Right hindlimb (tissue), 1 donor: Measurements from ENCODE around the gene PDIA5.
"Not testable (repeated sequence)": the region's sequence is repeated elsewhere in the genome, so short reads cannot be mapped to it uniquely, and the experiment has no call there.

Experiments
- DNase-seq: peaks from one replicate; pipeline ENCODE4 v3.0.0-alpha.2; 2018

The PDIA5 gene

GRCh38 chr3:123096126-123096525 lies 29.3 kb downstream of the PDIA5 start:
- peak; percentile 12 for DNase-seq

- DNase-seq = peak; percentile 77
Measured at GRCh38 chr3:123096731-123097130, 29.9 kb downstream of the PDIA5 start.

GRCh38 chr3:123098426-123099330 lies 31.9 kb downstream of the PDIA5 start:
- DNase-seq = peak; percentile 39

GRCh38 chr3:123099331-123100192 lies 32.7 kb downstream of the PDIA5 start:
- DNase-seq = no peak

GRCh38 chr3:123100193-123100776 lies 33.5 kb downstream of the PDIA5 start:
- DNase-seq = no peak

GRCh38 chr3:123102249-123102648 lies 35.4 kb downstream of the PDIA5 start:
- DNase-seq = no peak

GRCh38 chr3:123102826-123103225 lies 36.0 kb downstream of the PDIA5 start:
- no peak for DNase-seq

GRCh38 chr3:123104550-123104949 lies 37.7 kb downstream of the PDIA5 start:
- DNase-seq = no peak

GRCh38 chr3:123105201-123106189 lies 38.7 kb downstream of the PDIA5 start:
- DNase-seq = no peak

GRCh38 chr3:123110282-123110975 lies 43.6 kb downstream of the PDIA5 start:
- DNase-seq = no peak

- no peak for DNase-seq
Measured at GRCh38 chr3:123110976-123111615, 44.3 kb downstream of the PDIA5 start.

GRCh38 chr3:123111640-123112039 lies 44.8 kb downstream of the PDIA5 start:
- no peak for DNase-seq

- no peak for DNase-seq
Measured at GRCh38 chr3:123112232-123112631, 45.4 kb downstream of the PDIA5 start.

GRCh38 chr3:123112656-123113055 lies 45.8 kb downstream of the PDIA5 start:
- not testable (repeated sequence) for DNase-seq

- no peak for DNase-seq
Measured at GRCh38 chr3:123113889-123114450, 47.1 kb downstream of the PDIA5 start.

GRCh38 chr3:123116116-123116515 lies 49.3 kb downstream of the PDIA5 start:
- no peak for DNase-seq

GRCh38 chr3:123119388-123119787 lies 52.6 kb downstream of the PDIA5 start:
- DNase-seq = no peak

- no peak for DNase-seq
Measured at GRCh38 chr3:123119802-123120201, 53.0 kb downstream of the PDIA5 start.

- no peak for DNase-seq
Measured at GRCh38 chr3:123120573-123120972, 53.7 kb downstream of the PDIA5 start.

- no peak for DNase-seq
Measured at GRCh38 chr3:123122057-123122456, 55.2 kb downstream of the PDIA5 start.
